ENCODE measurements around the gene CAMK2G. TPM values are rescaled to one million over a fixed set of nuclear protein-coding genes. Genes with fewer than 3 reads are reported as not detected.
"Not testable (repeated sequence)": the region's sequence is repeated elsewhere in the genome, so short reads cannot be mapped to it uniquely, and the experiment has no call there.

Gene CAMK2G
- total RNA-seq, 1 experiment from 2014 or later, result 41.4 TPM

GRCh38 chr10:73890261-73890660, 15.9 kb upstream of the CAMK2G start:
- CTCF ChIA-PET, result interaction anchor here (0.6 kb wide), 1 partner anchor 95 kb away, joined by 4 read pairs; no protein-coding TSS in a partner anchor
- TF ChIP-seq TCF7L2 (IDR thresholded peaks at IDR 0.05; ENCODE audit: low read depth, low read length), result no peak
- TF ChIP-seq REST (IDR thresholded peaks at IDR 0.05; ENCODE audit: insufficient read depth in 1 of 2, low read depth in 2 of 2, low read length in 1 of 2), result no peak
- intact Hi-C loops (cut with micrococcal nuclease; ENCODE audit: unreplicated experiment) (no loop called here), in situ Hi-C loops (cut with HindIII; ENCODE audit: low pct_unique_long_range_greater_than_20kb, low sequenced_read_pairs) (no loop called here)
- no TSS peak for BruUV-seq (replicated peaks)
- POLR2A ChIA-PET, result interaction anchor here (0.6 to 0.7 kb wide), 4 partner anchors 16 to 143 kb away, joined by 3 to 7 read pairs (median 4); partner anchors contain the start of gene CAMK2G
- H3K9me3 ChIP-seq (ENCODE audit: control insufficient read depth, insufficient read depth, low read depth, low read length), result no peaks in the 10 kb centered on the region
- H3K27ac ChIP-seq (ENCODE audit: low read length), result peak overlapping the region; percentile 42; the same call in 1 of the 2 replicates
- DNase-seq (ENCODE audit: low read depth, low spot score) (no peak), ATAC-seq (no peak)
- H3K27me3 ChIP-seq (ENCODE audit: control insufficient read depth, insufficient read depth, low read length), result no peaks in the 10 kb centered on the region
- H3K4me1 ChIP-seq (ENCODE audit: control insufficient read depth, insufficient read depth, low read length), result peaks cover 46% of the 10 kb centered on the region
- H3K4me3 ChIP-seq (ENCODE audit: low read depth in 2 of 2, low read length in 2 of 2), result no peak overlapping the region
- no peaks in the 10 kb centered on the region for H3K36me3 ChIP-seq (ENCODE audit: control insufficient read depth, insufficient read depth, low read length)

GRCh38 chr10:73889416-73889815, 15.1 kb upstream of the CAMK2G start:
- BruUV-seq (replicated peaks); in situ Hi-C loops (cut with HindIII; ENCODE audit: low pct_unique_long_range_greater_than_20kb, low sequenced_read_pairs); intact Hi-C loops (cut with micrococcal nuclease; ENCODE audit: unreplicated experiment); H3K9me3 ChIP-seq (ENCODE audit: control insufficient read depth, insufficient read depth, low read depth, low read length); DNase-seq (ENCODE audit: low read depth, low spot score); H3K27me3 ChIP-seq (ENCODE audit: control insufficient read depth, insufficient read depth, low read length); H3K4me3 ChIP-seq (ENCODE audit: low read depth in 2 of 2, low read length in 2 of 2); H3K36me3 ChIP-seq (ENCODE audit: control insufficient read depth, insufficient read depth, low read length); ATAC-seq: not testable (repeated sequence)
- ChIA-PET POLR2A (interaction anchor here (0.6 to 1.3 kb wide), 5 partner anchors 9 to 1171 kb away, joined by 3 to 7 read pairs (median 5); no protein-coding TSS in a partner anchor), CTCF (interaction anchor here (0.6 to 5.2 kb wide), 3 partner anchors 21 to 110 kb away, joined by 5 to 50 read pairs (median 6); partner anchors contain the start of gene PLAU)
- Histone ChIP-seq H3K4me1 (ENCODE audit: control insufficient read depth, insufficient read depth, low read length) (peaks cover 46% of the 10 kb centered on the region), H3K27ac (ENCODE audit: low read length) (peak overlapping the region; percentile 98)

- intact Hi-C loops (cut with micrococcal nuclease; ENCODE audit: unreplicated experiment) (no loop called here), in situ Hi-C loops (cut with HindIII; ENCODE audit: low pct_unique_long_range_greater_than_20kb, low sequenced_read_pairs) (no loop called here)
- no peak overlapping the region for H3K4me3 ChIP-seq (ENCODE audit: low read depth in 2 of 2, low read length in 2 of 2)
- ATAC-seq (0 out of 2 replicates have a peak, but pooled peaks have one; percentile 6), DNase-seq (ENCODE audit: low read depth, low spot score) (no peak)
- H3K9me3 ChIP-seq (ENCODE audit: control insufficient read depth, insufficient read depth, low read depth, low read length), result no peaks in the 10 kb centered on the region
- TF ChIP-seq CTCF (IDR thresholded peaks at IDR 0.05) (no peak), REST (IDR thresholded peaks at IDR 0.05; ENCODE audit: insufficient read depth in 1 of 2, low read depth in 2 of 2, low read length in 1 of 2) (no peak), TCF7L2 (IDR thresholded peaks at IDR 0.05; ENCODE audit: low read depth, low read length) (no peak), SIN3A (IDR thresholded peaks at IDR 0.05; ENCODE audit: borderline replicate concordance, insufficient read depth, low read depth, low read length) (no peak), POLR2AphosphoS5 (IDR thresholded peaks at IDR 0.05; ENCODE audit: low read depth, low read length) (no peak)
- H3K36me3 ChIP-seq (ENCODE audit: control insufficient read depth, insufficient read depth, low read length), result no peaks in the 10 kb centered on the region
- ChIA-PET CTCF (interaction anchor here (0.6 to 5.2 kb wide), 3 partner anchors 22 to 111 kb away, joined by 5 to 50 read pairs (median 6); partner anchors contain the start of gene PLAU), POLR2A (interaction anchor here (0.5 to 1.3 kb wide), 5 partner anchors 10 to 1172 kb away, joined by 3 to 8 read pairs (median 5); no protein-coding TSS in a partner anchor)
- no peaks in the 10 kb centered on the region for H3K27me3 ChIP-seq (ENCODE audit: control insufficient read depth, insufficient read depth, low read length)
- no TSS peak for BruUV-seq (replicated peaks)
- peaks cover 46% of the 10 kb centered on the region for H3K4me1 ChIP-seq (ENCODE audit: control insufficient read depth, insufficient read depth, low read length)
- H3K27ac ChIP-seq (ENCODE audit: low read length), result peak overlapping the region; percentile 98
These were observed 14.7 kb upstream of the CAMK2G start for GRCh38 chr10:73889014-73889413.

Data from Panc1 (cell line).